Measurements from ENCODE around the gene TCN2.

DNA sequence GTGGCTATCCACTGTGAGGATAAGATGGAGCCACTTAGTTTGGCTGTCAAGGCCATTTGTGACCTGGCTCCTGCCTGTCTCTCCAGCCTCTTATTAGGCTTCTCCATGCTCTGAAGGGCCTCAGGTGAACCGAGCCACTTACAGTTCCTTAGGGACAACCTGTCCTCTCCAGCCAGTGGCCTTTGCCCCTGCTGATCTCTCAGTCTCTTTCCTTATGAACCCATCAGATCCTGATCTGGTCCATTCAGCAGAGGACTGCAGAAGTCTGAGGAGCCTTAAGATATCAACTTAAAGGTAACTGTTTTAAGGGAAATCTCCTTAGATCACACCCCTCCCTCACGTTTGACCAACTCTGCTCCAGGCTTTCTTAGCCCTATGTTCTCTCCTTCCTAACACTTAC, 58.3 kb downstream of the TCN2 start:
- TF ChIP-seq, protein P1, sequence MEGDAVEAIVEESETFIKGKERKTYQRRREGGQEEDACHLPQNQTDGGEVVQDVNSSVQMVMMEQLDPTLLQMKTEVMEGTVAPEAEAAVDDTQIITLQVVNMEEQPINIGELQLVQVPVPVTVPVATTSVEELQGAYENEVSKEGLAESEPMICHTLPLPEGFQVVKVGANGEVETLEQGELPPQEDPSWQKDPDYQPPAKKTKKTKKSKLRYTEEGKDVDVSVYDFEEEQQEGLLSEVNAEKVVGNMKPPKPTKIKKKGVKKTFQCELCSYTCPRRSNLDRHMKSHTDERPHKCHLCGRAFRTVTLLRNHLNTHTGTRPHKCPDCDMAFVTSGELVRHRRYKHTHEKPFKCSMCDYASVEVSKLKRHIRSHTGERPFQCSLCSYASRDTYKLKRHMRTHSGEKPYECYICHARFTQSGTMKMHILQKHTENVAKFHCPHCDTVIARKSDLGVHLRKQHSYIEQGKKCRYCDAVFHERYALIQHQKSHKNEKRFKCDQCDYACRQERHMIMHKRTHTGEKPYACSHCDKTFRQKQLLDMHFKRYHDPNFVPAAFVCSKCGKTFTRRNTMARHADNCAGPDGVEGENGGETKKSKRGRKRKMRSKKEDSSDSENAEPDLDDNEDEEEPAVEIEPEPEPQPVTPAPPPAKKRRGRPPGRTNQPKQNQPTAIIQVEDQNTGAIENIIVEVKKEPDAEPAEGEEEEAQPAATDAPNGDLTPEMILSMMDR (IDR thresholded peaks at IDR 0.05) = no peak
- TF ChIP-seq EP300 (IDR thresholded peaks at IDR 0.05) (no peak), POLR2AphosphoS5 (IDR thresholded peaks at IDR 0.05) (no peak), POLR2A (IDR thresholded peaks at IDR 0.05) (no peak)
